GM23248 (cell line): ENCODE measurements around the gene PPP5C. TPM values are rescaled to one million over a fixed set of nuclear protein-coding genes. Genes with fewer than 3 reads are reported as not detected.

Experiments used
- DNase-seq: peaks from one replicate; pipeline ENCODE4 v3.0.0-alpha.2; 2015
- H2AFZ ChIP-seq: fragments of 200-600 bp; sonication (generic); 2 replicates; pipeline ENCODE4 v1.6.1; 2016; ENCODE audit warnings: antibody characterized with exemption
- H3F3A ChIP-seq: fragments of 200-600 bp; sonication (generic); 2 replicates; pipeline ENCODE4 v1.6.1; 2016; ENCODE audit warnings: mild to moderate bottlenecking, antibody characterized with exemption, mixed run types; ENCODE audit not compliant: insufficient read depth
- H3K27ac ChIP-seq: fragments of 200-600 bp; sonication (generic); 2 replicates; pipeline ENCODE4 v1.5.1; 2016; ENCODE audit warnings: mild to moderate bottlenecking
- H3K27me3 ChIP-seq: fragments of 200-600 bp; sonication (generic); replicated peaks from 2 replicates; pipeline ENCODE4 v1.6.1; 2016; ENCODE audit warnings: mild to moderate bottlenecking; ENCODE audit not compliant: insufficient read depth
- H3K36me3 ChIP-seq: fragments of 200-600 bp; sonication (generic); 2 replicates; pipeline ENCODE4 v1.6.1; 2016; ENCODE audit warnings: low read depth, mild to moderate bottlenecking
- H3K4me1 ChIP-seq: fragments of 200-600 bp; sonication (generic); 2 replicates; pipeline ENCODE4 v1.6.1; 2016; ENCODE audit warnings: mild to moderate bottlenecking; ENCODE audit not compliant: insufficient read depth
- H3K4me2 ChIP-seq: fragments of 200-600 bp; sonication (generic); one replicate; pipeline ENCODE4 v1.6.1; 2016; ENCODE audit warnings: mild to moderate bottlenecking; ENCODE audit not compliant: unreplicated experiment
- H3K4me3 ChIP-seq: fragments of 200-600 bp; sonication (generic); 2 replicates; pipeline ENCODE4 v1.5.1; 2016; ENCODE audit warnings: mild to moderate bottlenecking
- H3K79me2 ChIP-seq: fragments of 200-600 bp; sonication (generic); 2 replicates; pipeline ENCODE4 v1.6.1; 2016; ENCODE audit warnings: mild to moderate bottlenecking; ENCODE audit not compliant: insufficient read depth
- H3K9ac ChIP-seq: fragments of 200-600 bp; sonication (generic); 2 replicates; pipeline ENCODE4 v1.6.1; 2016; ENCODE audit warnings: mild to moderate bottlenecking
- H3K9me2 ChIP-seq: fragments of 200-600 bp; sonication (generic); 2 replicates; pipeline ENCODE4 v1.6.1; 2016; ENCODE audit warnings: mixed run types, mild to moderate bottlenecking, moderate library complexity; ENCODE audit not compliant: insufficient read depth
- H3K9me3 ChIP-seq: fragments of 200-600 bp; sonication (generic); one replicate; pipeline ENCODE4 v1.6.1; 2017; ENCODE audit warnings: low read depth
- H4K20me1 ChIP-seq: fragments of 200-600 bp; sonication (generic); 2 replicates; pipeline ENCODE4 v1.6.0; 2016; ENCODE audit not compliant: insufficient read depth
- EZH2 ChIP-seq: fragments of 200-600 bp; sonication (generic); IDR thresholded peaks from 2 replicates; pipeline ENCODE4 v1.6.1; 2018; ENCODE audit warnings: antibody characterized with exemption, mild to moderate bottlenecking; ENCODE audit not compliant: insufficient read depth, poor library complexity, severe bottlenecking
- EZH2phosphoT487 ChIP-seq: fragments of 200-600 bp; sonication (generic); IDR thresholded peaks from 2 replicates; pipeline ENCODE4 v1.6.1; 2018; ENCODE audit warnings: antibody characterized with exemption, moderate library complexity, mild to moderate bottlenecking, low read depth; ENCODE audit not compliant: insufficient read depth
- whole genome bisulfite sequencing, 2 experiments: methylation state at CpG; one replicate each; pipeline ENCODE4 v1.1.6; 2015 to 2017; ENCODE audit warnings: low lambda C conversion rate in 2 of 2, low coverage in 1 of 2; ENCODE audit errors: missing lambda C conversion rate in 2 of 2; 5-methylcytosine and 5-hydroxymethylcytosine counted together
- in situ Hi-C: fragments of 300-500 bp; cut with MboI; formaldehyde crosslinking; loops from 2 replicates; pipeline ENCODE4 v1.15.0; 2020
- polyA plus RNA-seq: library from polyadenylated mRNA; unstranded; fragments of >200 nt; fragmentation: Nextera tagmentation; extraction: Ambion mirVana; gene quantifications from 2 replicates; pipeline ENCODE4 v1.2.1, GENCODE V29; 2016
- total RNA-seq: library from RNA; depleted of rRNA; stranded (reverse); fragments of >200 nt; shearing (Covaris generic); gene quantifications from 2 replicates; pipeline ENCODE4 v1.2.3, GENCODE V29; 2014

Gene PPP5C
- total and polyA plus RNA-seq, 2 experiments from 2014 or later: 47.3 to 60.8 TPM

GRCh38 chr19:46365561-46365960 lies 18.7 kb downstream of the PPP5C start:
- Histone ChIP-seq H3K4me3 (no peak overlapping the region), H3K9ac (no peak overlapping the region), H3K4me1 (0 out of 2 replicates have a peak, but pooled peaks cover 3% of the 10 kb centered on the region), H3K9me3 (no peaks in the 10 kb centered on the region), H3F3A (no peaks in the 10 kb centered on the region), H3K27ac (no peak overlapping the region), H3K79me2 (peaks cover 95% of the 10 kb centered on the region), H2AFZ (no peak overlapping the region), H3K36me3 (peaks cover 22% of the 10 kb centered on the region; the same call in 1 of the 2 replicates), H4K20me1 (0 out of 2 replicates have a peak, but pooled peaks cover 3% of the 10 kb centered on the region), H3K27me3 (no peaks in the 10 kb centered on the region), H3K9me2 (no peaks in the 10 kb centered on the region), H3K4me2 (no peak overlapping the region)
- 66 to 84% methylated on average over 4 of the region's 4 CpGs for WGBS, 2 experiments
- in situ Hi-C loops: no loop called here
- TF ChIP-seq EZH2 (no peak), EZH2phosphoT487 (no peak)
- DNase-seq: no peak

DNA sequence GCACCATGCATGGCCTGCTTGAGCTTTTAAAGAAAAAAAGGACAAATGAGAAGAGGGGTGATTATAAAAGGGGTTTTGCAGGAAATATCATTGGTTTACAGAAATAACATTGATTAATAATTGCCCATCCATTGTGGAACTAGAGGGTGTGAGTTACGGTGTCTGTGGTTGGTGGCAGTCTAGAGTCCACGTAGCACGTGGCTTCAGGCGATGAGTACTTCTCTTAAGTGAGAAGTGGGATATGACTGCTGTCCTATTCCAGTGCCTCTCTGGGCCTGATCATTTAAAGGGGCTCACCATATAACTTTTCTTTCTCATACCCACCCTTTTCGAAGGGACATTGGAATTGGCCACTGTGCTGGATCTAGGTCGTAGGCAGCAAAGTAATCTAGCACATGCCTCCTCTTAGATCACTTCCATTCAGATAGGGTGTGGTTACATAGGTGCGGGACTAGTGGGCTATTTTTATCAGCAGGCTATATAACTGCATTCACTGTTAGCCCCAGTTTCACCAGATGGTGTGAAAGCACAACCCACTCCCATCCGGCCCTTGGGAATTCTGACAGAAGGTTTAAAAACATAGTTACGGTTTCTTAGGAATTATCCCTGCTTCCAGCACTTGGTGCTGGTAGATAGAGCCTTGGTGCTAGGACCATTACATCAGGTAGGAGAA lies 19.9 kb downstream of the PPP5C start:
- Histone ChIP-seq H2AFZ (no peak overlapping the region), H3K79me2 (peaks cover 96% of the 10 kb centered on the region), H3K27ac (no peak overlapping the region), H3K4me2 (no peak overlapping the region), H3K9me2 (no peaks in the 10 kb centered on the region), H3K4me1 (peaks cover 4% of the 10 kb centered on the region; the same call in 1 of the 2 replicates), H3K9ac (no peak overlapping the region), H4K20me1 (0 out of 2 replicates have a peak, but pooled peaks cover 3% of the 10 kb centered on the region), H3K36me3 (peaks cover 22% of the 10 kb centered on the region; the same call in 1 of the 2 replicates), H3K27me3 (no peaks in the 10 kb centered on the region), H3K4me3 (no peak overlapping the region), H3F3A (no peaks in the 10 kb centered on the region), H3K9me3 (no peaks in the 10 kb centered on the region)
- no peak for DNase-seq
- TF ChIP-seq EZH2phosphoT487: no peak
- TF ChIP-seq EZH2: no peak
- in situ Hi-C loops: no loop called here
- WGBS, 2 experiments: 94 to 95% methylated on average over 9 of the region's 9 CpGs

DNA sequence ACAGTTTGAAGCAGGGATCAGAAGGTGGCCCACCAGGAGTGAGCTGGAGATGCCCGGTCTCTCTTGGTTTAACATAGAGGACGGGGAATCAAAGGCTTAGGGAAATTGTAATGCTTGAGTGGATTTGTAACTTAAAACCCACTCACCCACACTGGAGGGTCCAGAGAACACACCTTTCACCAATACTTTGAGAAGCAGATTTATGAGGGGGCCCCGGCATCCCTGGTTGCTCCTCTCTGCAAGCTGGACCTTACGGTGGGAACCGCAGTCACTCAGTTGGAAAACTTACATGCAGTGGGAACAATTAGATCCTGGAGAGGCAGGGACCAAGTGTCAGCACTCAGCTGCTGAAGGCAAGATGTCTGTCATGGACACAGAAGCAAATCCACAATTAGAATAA lies 20.5 kb downstream of the PPP5C start:
- Histone ChIP-seq H3K27ac (no peak overlapping the region), H3K36me3 (peaks cover 22% of the 10 kb centered on the region; the same call in 1 of the 2 replicates), H3K27me3 (no peaks in the 10 kb centered on the region), H3K9me3 (no peaks in the 10 kb centered on the region), H2AFZ (no peak overlapping the region), H3K4me1 (peaks cover 10% of the 10 kb centered on the region), H3K9ac (no peak overlapping the region), H4K20me1 (no peaks in the 10 kb centered on the region), H3K4me2 (no peak overlapping the region), H3K79me2 (peaks cover 96% of the 10 kb centered on the region), H3K4me3 (no peak overlapping the region), H3F3A (peaks cover 6% of the 10 kb centered on the region), H3K9me2 (no peaks in the 10 kb centered on the region)
- no peak for DNase-seq
- WGBS, 2 experiments: 90 to 93% methylated on average over 5 of the region's 5 CpGs
- TF ChIP-seq EZH2 (no peak), EZH2phosphoT487 (no peak)
- in situ Hi-C loops: no loop called here

GRCh38 chr19:46368116-46368515 lies 21.2 kb downstream of the PPP5C start:
- peaks cover 17% of the 10 kb centered on the region for H3K4me1 ChIP-seq
- no peak overlapping the region for H3K4me3 ChIP-seq
- in situ Hi-C loops: no loop called here
- H4K20me1 ChIP-seq: no peaks in the 10 kb centered on the region
- no peak for TF ChIP-seq EZH2phosphoT487
- no peak for TF ChIP-seq EZH2
- no peaks in the 10 kb centered on the region for H3K9me2 ChIP-seq
- no peaks in the 10 kb centered on the region for H3K27me3 ChIP-seq
- no peak overlapping the region for H3K4me2 ChIP-seq
- H3F3A ChIP-seq: peaks cover 13% of the 10 kb centered on the region
- H2AFZ ChIP-seq: no peak overlapping the region
- no peak overlapping the region for H3K27ac ChIP-seq
- H3K9ac ChIP-seq: no peak overlapping the region
- DNase-seq: no peak
- H3K36me3 ChIP-seq: peaks cover 22% of the 10 kb centered on the region; the same call in 1 of the 2 replicates
- H3K9me3 ChIP-seq: no peaks in the 10 kb centered on the region
- peaks cover 92% of the 10 kb centered on the region for H3K79me2 ChIP-seq
- 94 to 97% methylated on average over 7 of the region's 7 CpGs for WGBS, 2 experiments

DNA sequence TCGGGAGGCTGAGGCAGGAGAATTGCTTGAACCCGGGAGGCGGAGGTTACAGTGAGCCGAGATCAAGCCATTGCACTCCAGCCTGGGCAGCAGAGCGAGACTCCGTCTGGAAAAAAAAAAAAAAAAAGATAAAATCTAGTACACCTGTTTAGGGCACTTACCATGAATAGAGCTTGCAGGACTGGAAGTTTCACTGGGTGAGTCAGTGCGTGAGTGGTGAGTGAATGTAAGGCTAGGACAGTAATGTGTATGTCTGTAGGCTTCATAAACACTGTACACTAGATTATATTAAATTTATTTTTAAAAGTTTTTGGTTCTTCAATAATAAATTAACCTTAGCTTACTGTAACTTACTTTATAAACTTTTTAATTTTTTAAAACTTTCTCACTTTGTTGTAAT lies 22.9 kb downstream of the PPP5C start:
- Histone ChIP-seq H3K9me2 (no peaks in the 10 kb centered on the region), H3K4me2 (no peak overlapping the region), H3K4me1 (peaks cover 27% of the 10 kb centered on the region), H3K9me3 (no peaks in the 10 kb centered on the region), H3K4me3 (no peak overlapping the region), H3K9ac (no peak overlapping the region), H3K27me3 (no peaks in the 10 kb centered on the region), H2AFZ (no peak overlapping the region), H3F3A (peaks cover 14% of the 10 kb centered on the region), H3K36me3 (peaks cover 12% of the 10 kb centered on the region; the same call in 1 of the 2 replicates), H4K20me1 (no peaks in the 10 kb centered on the region), H3K79me2 (peaks cover 75% of the 10 kb centered on the region), H3K27ac (no peak overlapping the region)
- 93 to 95% methylated on average over 7 of the region's 7 CpGs for WGBS, 2 experiments
- TF ChIP-seq EZH2phosphoT487 (no peak), EZH2 (no peak)
- in situ Hi-C loops: no loop called here
- DNase-seq: no peak
